ENCODE data around the gene MYL12A. TPM values are rescaled to one million over a fixed set of nuclear protein-coding genes. Genes with fewer than 3 reads are reported as not detected.

Gene MYL12A
- total RNA-seq, 1 experiment from 2014 or later: 314 TPM

DNA sequence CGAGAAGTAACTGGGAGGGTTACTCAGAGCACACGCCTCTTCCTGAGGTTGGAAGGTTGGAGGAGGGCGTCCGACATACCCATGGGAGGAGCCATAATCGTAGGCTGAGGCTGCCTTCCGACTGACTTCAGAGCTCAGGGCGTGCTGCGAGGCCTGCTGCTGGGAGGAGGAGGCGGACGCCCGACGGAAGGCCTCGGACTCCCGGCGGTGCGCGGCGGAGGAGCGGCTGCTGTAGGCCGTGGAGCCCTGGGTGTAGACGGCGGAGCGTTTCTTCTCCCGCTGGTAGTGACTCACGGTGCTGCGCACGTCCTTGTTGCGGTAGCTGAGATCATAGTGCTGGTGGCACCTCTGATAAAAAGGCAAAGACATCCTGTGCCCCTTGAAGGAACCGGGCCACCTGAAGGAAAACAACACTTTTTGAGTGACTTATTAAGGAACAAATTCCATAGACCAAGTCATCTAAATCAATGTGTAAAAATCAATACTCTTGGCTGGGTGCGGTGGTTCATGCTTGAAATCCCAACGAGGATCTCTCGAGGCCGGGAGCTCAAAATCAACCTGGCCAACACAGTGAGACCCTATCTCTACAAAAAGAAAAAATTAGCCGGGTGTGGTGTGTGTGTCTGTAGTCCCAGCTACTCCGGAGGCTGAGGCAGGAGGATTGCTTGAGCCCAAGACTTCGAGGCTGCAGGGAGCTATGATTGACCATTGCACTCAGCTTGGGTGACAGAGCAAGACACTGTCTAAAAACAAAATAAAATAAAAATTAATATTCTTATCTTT is 32.6 kb upstream of the MYL12A start:
- intact Hi-C loops (cut with micrococcal nuclease): no loop called here
- Histone ChIP-seq H3K36me3 (ENCODE audit: control insufficient read depth in 1 of 2, insufficient read depth in 2 of 2, low read length in 2 of 2) (no peaks in the 10 kb centered on the region), H3K4me3 (replicated peaks in 1 of 2; ENCODE audit: low read depth in 1 of 2, low read length in 2 of 2) (no peak overlapping the region), H3K27me3 (ENCODE audit: insufficient read depth, low read length) (no peaks in the 10 kb centered on the region), H3K9ac (ENCODE audit: low read length) (no peak overlapping the region), H3K79me2 (ENCODE audit: insufficient read depth, low read length) (no peaks in the 10 kb centered on the region), H3K4me2 (ENCODE audit: low read length) (no peak overlapping the region), H3K9me3 (ENCODE audit: control insufficient read depth in 1 of 2, insufficient read depth in 1 of 2, low read depth in 1 of 2, low read length in 2 of 2) (no peaks in the 10 kb centered on the region), H3K4me1 (ENCODE audit: control insufficient read depth in 1 of 2, insufficient read depth in 2 of 2, low read length in 2 of 2) (peaks cover 0 to 7% of the 10 kb centered on the region in 2 experiments; a peak in 1 of 4 replicates), H4K20me1 (ENCODE audit: insufficient read depth) (no peaks in the 10 kb centered on the region), H2AFZ (ENCODE audit: low read depth, low read length, poor library complexity, severe bottlenecking) (no peak overlapping the region), H3K9me2 (ENCODE audit: insufficient read depth) (no peaks in the 10 kb centered on the region), H3K27ac (ENCODE audit: low read depth, low read length) (no peak overlapping the region)
- RAD21 ChIA-PET (ENCODE audit: low non-redundant PET in 1 of 2, low total read pairs in 2 of 2, uncharacterized antibody in 2 of 2, unreplicated experiment in 2 of 2): no interaction called here
- CTCF ChIA-PET: no interaction called here
- BruUV-seq (replicated peaks): no TSS peak
- POLR2A ChIA-PET: no interaction called here
- no peak for ATAC-seq
- DNase-seq (ENCODE audit: low read depth, low spot score): no peak
- TF ChIP-seq EZH2phosphoT487 (IDR thresholded peaks at IDR 0.05; ENCODE audit: borderline replicate concordance) (no peak), REST (IDR thresholded peaks at IDR 0.05; ENCODE audit: low read depth) (no peak), ELF1 (IDR thresholded peaks at IDR 0.05; ENCODE audit: borderline replicate concordance, low read depth) (no peak), ZBTB33 (IDR thresholded peaks at IDR 0.05; ENCODE audit: extremely low read depth, insufficient replicate concordance, low read length) (no peak), JUND (IDR thresholded peaks at IDR 0.05) (no peak), RAD21 (IDR thresholded peaks at IDR 0.05; ENCODE audit: low read depth) (no peak), ZFX (IDR thresholded peaks at IDR 0.05) (no peak), YY1 (IDR thresholded peaks at IDR 0.05; ENCODE audit: extremely low read depth, insufficient replicate concordance, low read depth, low read length) (no peak), POLR2AphosphoS5 (IDR thresholded peaks at IDR 0.05; ENCODE audit: low read depth, low read length) (no peak), POLR2A (IDR thresholded peaks at IDR 0.05; ENCODE audit: borderline replicate concordance, extremely low read depth, insufficient read depth, insufficient read length) (no peak)

All from HCT116 (cell line).